ENCODE data around the gene ZFAND2B. TPM values are rescaled to one million over a fixed set of nuclear protein-coding genes. Genes with fewer than 3 reads are reported as not detected.

ZFAND2B gene
- total RNA-seq, 6 donors from 2014 or later = 38.7 to 59.7 (median 43.3) TPM

GRCh38 chr2:219174146-219174545 is 32.4 kb upstream of the ZFAND2B start:
- H3K4me1 ChIP-seq = peaks cover 17 to 35% (median 28%) of the 10 kb centered on the region in 4 donors
- 95 to 96% methylated on average over 3 of the region's 3 CpGs for WGBS, 2 donors
- peaks cover 11 to 36% (median 30%) of the 10 kb centered on the region in 4 donors for H3K36me3 ChIP-seq
- H3K27me3 ChIP-seq = no peaks in the 10 kb centered on the region
- no peak for TF ChIP-seq POLR2AphosphoS5 (IDR thresholded peaks at IDR 0.05)
- TF ChIP-seq, protein P1, sequence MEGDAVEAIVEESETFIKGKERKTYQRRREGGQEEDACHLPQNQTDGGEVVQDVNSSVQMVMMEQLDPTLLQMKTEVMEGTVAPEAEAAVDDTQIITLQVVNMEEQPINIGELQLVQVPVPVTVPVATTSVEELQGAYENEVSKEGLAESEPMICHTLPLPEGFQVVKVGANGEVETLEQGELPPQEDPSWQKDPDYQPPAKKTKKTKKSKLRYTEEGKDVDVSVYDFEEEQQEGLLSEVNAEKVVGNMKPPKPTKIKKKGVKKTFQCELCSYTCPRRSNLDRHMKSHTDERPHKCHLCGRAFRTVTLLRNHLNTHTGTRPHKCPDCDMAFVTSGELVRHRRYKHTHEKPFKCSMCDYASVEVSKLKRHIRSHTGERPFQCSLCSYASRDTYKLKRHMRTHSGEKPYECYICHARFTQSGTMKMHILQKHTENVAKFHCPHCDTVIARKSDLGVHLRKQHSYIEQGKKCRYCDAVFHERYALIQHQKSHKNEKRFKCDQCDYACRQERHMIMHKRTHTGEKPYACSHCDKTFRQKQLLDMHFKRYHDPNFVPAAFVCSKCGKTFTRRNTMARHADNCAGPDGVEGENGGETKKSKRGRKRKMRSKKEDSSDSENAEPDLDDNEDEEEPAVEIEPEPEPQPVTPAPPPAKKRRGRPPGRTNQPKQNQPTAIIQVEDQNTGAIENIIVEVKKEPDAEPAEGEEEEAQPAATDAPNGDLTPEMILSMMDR (IDR thresholded peaks at IDR 0.05) = no peak
- no peak for TF ChIP-seq POLR2A (IDR thresholded peaks at IDR 0.05)
- no peak for TF ChIP-seq EP300 (IDR thresholded peaks at IDR 0.05)
- no peak for ATAC-seq (ENCODE audit: low FRiP score in 2 of 2)
- no peak overlapping the region for H3K27ac ChIP-seq
- no peak overlapping the region for H3K4me3 ChIP-seq
- peak in 1 of 2 donors; percentile 1 for DNase-seq
- H3K9me3 ChIP-seq = no peaks in the 10 kb centered on the region

DNA sequence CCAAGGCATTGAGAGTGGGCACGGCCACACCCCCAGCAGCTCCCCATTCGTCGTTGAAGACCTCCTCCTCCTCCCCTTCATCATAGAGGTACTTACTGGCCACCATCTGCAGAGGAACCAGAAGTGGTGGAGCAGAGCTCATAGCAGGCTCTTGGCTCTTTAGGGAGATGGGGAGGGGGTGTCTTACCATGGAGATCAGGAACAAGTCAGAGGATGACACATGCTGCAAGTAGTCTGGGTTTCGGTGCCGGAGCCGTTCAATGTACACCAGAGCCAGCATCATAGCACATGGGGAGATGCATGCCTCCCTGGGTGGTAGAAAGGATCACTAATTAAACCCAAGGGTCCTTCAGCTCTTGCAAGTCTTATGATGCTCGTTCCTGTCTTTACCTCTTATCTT is 31.8 kb upstream of the ZFAND2B start:
- peaks cover 23 to 41% (median 34%) of the 10 kb centered on the region in 4 donors for H3K4me1 ChIP-seq
- TF ChIP-seq EP300 (IDR thresholded peaks at IDR 0.05) = no peak
- DNase-seq = peak in 1 of 2 donors; percentile 5
- H3K36me3 ChIP-seq = peaks cover 11 to 39% (median 32%) of the 10 kb centered on the region in 4 donors
- H3K27ac ChIP-seq = no peak overlapping the region
- WGBS, 2 donors = 86 to 87% methylated on average over 7 of the region's 7 CpGs
- H3K4me3 ChIP-seq = no peak overlapping the region
- ATAC-seq (ENCODE audit: low FRiP score in 2 of 2) = no peak
- no peaks in the 10 kb centered on the region for H3K9me3 ChIP-seq
- no peaks in the 10 kb centered on the region for H3K27me3 ChIP-seq

DNA sequence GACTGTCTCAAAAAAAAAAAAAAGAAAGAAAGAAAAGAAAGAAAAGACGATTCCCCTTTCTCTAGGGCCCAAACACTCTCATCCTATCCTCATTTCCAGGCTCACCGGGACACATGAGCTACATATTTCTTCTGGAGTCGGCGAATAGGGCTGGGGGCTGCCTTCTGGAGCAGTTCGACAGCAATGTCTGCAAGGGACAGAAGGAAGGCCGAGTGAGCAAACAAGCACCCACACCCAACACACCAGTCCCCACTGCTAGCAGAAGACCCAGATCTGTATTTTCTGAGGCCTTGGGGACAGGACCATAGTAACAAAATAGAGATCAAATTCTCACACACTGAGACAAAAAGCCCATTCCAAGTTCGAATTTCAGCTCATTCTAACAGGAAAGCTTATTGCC is 31.1 kb upstream of the ZFAND2B start:
- Histone ChIP-seq H3K27me3 (no peaks in the 10 kb centered on the region), H3K4me1 (peaks cover 23 to 44% (median 35%) of the 10 kb centered on the region in 4 donors), H3K4me3 (peak overlapping the region in 3 of 4 donors; percentile 79 to 91 (median 80)), H3K9me3 (no peaks in the 10 kb centered on the region), H3K27ac (peak overlapping the region; percentile 96 to 99 (median 98)), H3K36me3 (peaks cover 11 to 46% (median 37%) of the 10 kb centered on the region in 4 donors)
- TF ChIP-seq EP300 (IDR thresholded peaks at IDR 0.05) (no peak), POLR2AphosphoS5 (IDR thresholded peaks at IDR 0.05) (no peak), POLR2A (IDR thresholded peaks at IDR 0.05) (no peak)
- TF ChIP-seq, protein P1 (IDR thresholded peaks at IDR 0.05) = no peak
- DNase-seq (peak in 1 of 2 donors; percentile 12), ATAC-seq (ENCODE audit: low FRiP score in 2 of 2) (no peak)
- 81 to 83% methylated on average over 7 of the region's 7 CpGs for whole genome bisulfite sequencing, 2 donors

DNA sequence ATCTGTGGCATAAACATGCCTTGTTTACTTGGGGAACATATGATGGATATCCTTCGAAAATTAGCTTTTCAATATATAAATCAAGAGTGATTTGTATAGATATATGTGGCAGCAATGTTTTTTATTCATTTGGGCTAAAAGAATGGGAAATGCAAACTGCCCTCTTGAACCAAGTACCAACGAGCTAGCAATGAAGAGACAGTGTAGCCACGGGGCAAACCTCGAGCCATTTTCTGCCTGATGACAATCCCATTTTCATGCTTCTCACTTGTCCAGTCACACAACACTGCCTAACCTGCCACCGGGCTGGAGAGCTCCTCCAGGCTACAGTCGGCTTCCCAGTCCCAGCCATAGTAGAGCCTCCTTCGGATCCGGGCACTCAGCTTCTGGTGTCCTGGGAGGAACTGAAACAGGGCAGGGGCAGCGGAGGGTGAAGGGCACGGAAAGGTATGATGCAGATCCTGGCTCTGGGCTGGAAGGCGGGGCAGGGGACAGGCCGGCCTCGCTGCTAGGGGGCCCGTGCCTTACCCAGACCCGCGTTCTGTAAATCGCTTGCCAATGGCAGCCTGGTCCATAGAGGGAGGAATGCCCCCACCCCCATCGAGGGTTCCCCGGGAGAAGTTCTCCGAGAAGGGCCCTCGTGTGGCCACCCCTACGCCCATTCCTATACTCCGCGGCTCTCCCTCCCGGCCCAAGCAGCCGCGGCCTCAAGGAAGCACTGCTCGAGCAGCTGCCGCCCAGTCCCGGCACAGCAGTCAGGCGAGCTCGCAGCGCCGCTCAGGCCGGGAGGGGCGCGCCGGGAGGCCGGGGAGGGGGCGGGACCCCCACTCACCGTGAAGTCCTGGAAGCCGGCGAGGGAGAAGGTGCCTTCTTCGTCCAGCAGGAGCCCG is 30.4 kb upstream of the ZFAND2B start:
- DNase-seq (peak in 1 of 2 donors; percentile 71), ATAC-seq (ENCODE audit: low FRiP score in 2 of 2) (peak; percentile 39 to 46)
- H3K36me3 ChIP-seq = peaks cover 14 to 53% (median 44%) of the 10 kb centered on the region in 4 donors
- peak overlapping the region; percentile 96 to 99 (median 98) for H3K27ac ChIP-seq
- peak overlapping the region; percentile 79 to 92 (median 86) for H3K4me3 ChIP-seq
- no peaks in the 10 kb centered on the region for H3K9me3 ChIP-seq
- H3K27me3 ChIP-seq = no peaks in the 10 kb centered on the region
- TF ChIP-seq POLR2AphosphoS5 (IDR thresholded peaks at IDR 0.05) = no peak
- TF ChIP-seq, protein P1 (IDR thresholded peaks at IDR 0.05) = peak in 1 of 6 experiments; percentile 16
- TF ChIP-seq EP300 (IDR thresholded peaks at IDR 0.05) = no peak
- TF ChIP-seq POLR2A (IDR thresholded peaks at IDR 0.05) = no peak
- 5 to 6% methylated on average over 19 to 24 of the region's 45 CpGs for WGBS, 2 donors
- H3K4me1 ChIP-seq = peaks cover 23 to 41% (median 30%) of the 10 kb centered on the region in 4 donors

GRCh38 chr2:219176818-219177551 is 29.6 kb upstream of the ZFAND2B start, which contains the start of gene CNPPD1:
Gene CNPPD1 (minus strand): TSS chr2:219176925. CDS start chr2:219176828, 97 bp downstream.
- H3K4me1 ChIP-seq = peaks cover 23 to 35% (median 26%) of the 10 kb centered on the region in 4 donors

More at GRCh38 chr2:219176818-219177551, 29.6 kb upstream of the ZFAND2B start, which contains the start of gene CNPPD1:
- Histone ChIP-seq H3K27ac (peak within 1 kb of the TSS; percentile 96 to 99 (median 98)), H3K4me3 (peak within 1 kb of the TSS; percentile 79 to 92 (median 86)), H3K27me3 (no peaks in the 10 kb centered on the region), H3K9me3 (no peaks in the 10 kb centered on the region), H3K36me3 (peaks cover 22 to 58% (median 50%) of the 10 kb centered on the region in 4 donors)
- DNase-seq (peak; percentile 91 to 98), ATAC-seq (ENCODE audit: low FRiP score in 2 of 2) (peak; percentile 93 to 94)
- WGBS, 2 donors = 0% methylated on average over 13 to 43 of the region's 69 CpGs
- TF ChIP-seq POLR2AphosphoS5 (IDR thresholded peaks at IDR 0.05) = peak; percentile 94 to 98
- TF ChIP-seq, protein P1 (IDR thresholded peaks at IDR 0.05) = peak in 4 of 6 experiments; percentile 12 to 39 (median 25)
- peak in 2 of 4 donors; percentile 3 to 6 for TF ChIP-seq EP300 (IDR thresholded peaks at IDR 0.05)
- TF ChIP-seq POLR2A (IDR thresholded peaks at IDR 0.05) = peak; percentile 86 to 99 (median 88)

Measured in upper lobe of left lung (tissue), 6 donors.